Neuronal stem cell (in vitro differentiated cells): ENCODE data around the gene DOCK4.

Experiments
- DNase-seq: peaks from one replicate; pipeline ENCODE4 v3.0.0-alpha.2; 2013; ENCODE audit warnings: low spot score
- H2AFZ ChIP-seq: one replicate; pipeline ENCODE4 v1.6.1; 2013; ENCODE audit warnings: mild to moderate bottlenecking, low read length, inconsistent platforms
- H2AK5ac ChIP-seq: 2 replicates; pipeline ENCODE4 v1.6.1; 2013; ENCODE audit warnings: low read depth, mild to moderate bottlenecking, inconsistent platforms, low read length, moderate library complexity, mixed read lengths
- H2BK120ac ChIP-seq: 2 replicates; pipeline ENCODE4 v1.6.1; 2013; ENCODE audit warnings: low read depth, mild to moderate bottlenecking, inconsistent platforms, low read length, moderate library complexity, mixed read lengths
- H2BK12ac ChIP-seq: one replicate; pipeline ENCODE4 v1.6.1; 2013; ENCODE audit warnings: low read length, inconsistent platforms
- H2BK15ac ChIP-seq: 2 replicates; pipeline ENCODE4 v1.6.1; 2013; ENCODE audit warnings: mild to moderate bottlenecking, low read length, inconsistent platforms, mixed read lengths
- H2BK5ac ChIP-seq: one replicate; pipeline ENCODE4 v1.6.1; 2013; ENCODE audit warnings: inconsistent platforms, mild to moderate bottlenecking, low read length, moderate library complexity
- H3K14ac ChIP-seq: one replicate; pipeline ENCODE4 v1.6.1; 2013; ENCODE audit warnings: low read length, inconsistent platforms
- H3K18ac ChIP-seq: 2 replicates; pipeline ENCODE4 v1.6.1; 2013; ENCODE audit warnings: low read length, inconsistent platforms
- H3K23ac ChIP-seq: 2 replicates; pipeline ENCODE4 v1.6.1; 2013; ENCODE audit warnings: low read depth, mild to moderate bottlenecking, mixed read lengths, low read length, inconsistent platforms; ENCODE audit not compliant: poor library complexity
- H3K27ac ChIP-seq: replicated peaks from 3 replicates; pipeline ENCODE4 v1.5.1; 2013; ENCODE audit warnings: low read length, inconsistent platforms
- H3K27me3 ChIP-seq, 3 experiments: 2 replicates each; pipeline ENCODE4 v1.6.1; 2013; ENCODE audit warnings: low read length in 3 of 3, mild to moderate bottlenecking in 2 of 3, inconsistent platforms in 1 of 3, low read depth in 1 of 3, mixed read lengths in 1 of 3, moderate library complexity in 1 of 3; ENCODE audit not compliant: control insufficient read depth in 3 of 3, insufficient read depth in 3 of 3
- H3K36me3 ChIP-seq, 2 donors: replicated peaks in 1 of 2; 2 replicates each; pipeline ENCODE4 v1.6.1; 2013; ENCODE audit warnings: low read length in 2 of 2; ENCODE audit not compliant: control insufficient read depth in 2 of 2, insufficient read depth in 2 of 2
- H3K4ac ChIP-seq: 2 replicates; pipeline ENCODE4 v1.6.1; 2013; ENCODE audit warnings: inconsistent platforms, mild to moderate bottlenecking, low read length, moderate library complexity
- H3K4me1 ChIP-seq, 2 donors: 1 replicate in 1 of 2; 2 replicates in 1 of 2; pipeline ENCODE4 v1.6.1; 2013; ENCODE audit warnings: low read length in 2 of 2, low read depth in 1 of 2; ENCODE audit not compliant: control insufficient read depth in 2 of 2, insufficient read depth in 1 of 2
- H3K4me2 ChIP-seq: one replicate; pipeline ENCODE4 v1.6.1; 2013; ENCODE audit warnings: mild to moderate bottlenecking, low read length, inconsistent platforms; ENCODE audit not compliant: insufficient read depth, poor library complexity, severe bottlenecking
- H3K4me3 ChIP-seq, 2 donors: 2 replicates each; pipeline ENCODE4 v1.5.1; 2013; ENCODE audit warnings: low read length in 2 of 2, mild to moderate bottlenecking in 2 of 2, inconsistent platforms in 1 of 2, moderate library complexity in 1 of 2
- H3K79me1 ChIP-seq: one replicate; pipeline ENCODE4 v1.6.1; 2013; ENCODE audit warnings: low read depth, mild to moderate bottlenecking, inconsistent platforms, low read length, moderate library complexity
- H3K9ac ChIP-seq: one replicate; pipeline ENCODE4 v1.6.1; 2013; ENCODE audit warnings: mild to moderate bottlenecking, low read depth, low read length, inconsistent platforms; ENCODE audit not compliant: poor library complexity
- H3K9me3 ChIP-seq, 2 donors: replicated peaks in 1 of 2; 2 replicates each; pipeline versions ENCODE3 to v1.6.1; 2013; ENCODE audit warnings: low read length in 2 of 2, mild to moderate bottlenecking in 2 of 2, inconsistent platforms in 1 of 2, low read depth in 1 of 2, mixed read lengths in 1 of 2, moderate library complexity in 1 of 2; ENCODE audit not compliant: control insufficient read depth in 2 of 2, insufficient read depth in 1 of 2
- H4K8ac ChIP-seq: one replicate; pipeline ENCODE4 v1.6.1; 2013; ENCODE audit warnings: low read depth, mild to moderate bottlenecking, inconsistent platforms, low read length, moderate library complexity
- H4K91ac ChIP-seq: one replicate; pipeline ENCODE4 v1.6.1; 2013; ENCODE audit warnings: low read length, low read depth, mild to moderate bottlenecking, inconsistent platforms; ENCODE audit not compliant: poor library complexity
- WGBS, 2 donors: extraction: QIAGEN DNeasy Blood & Tissue Kit; methylation state at CpG; one replicate each; pipeline ENCODE4 v1.1.7; 2013; ENCODE audit warnings: missing lambda C conversion rate in 2 of 2, mixed read lengths in 1 of 2; ENCODE audit not compliant: insufficient read length in 2 of 2, insufficient replicate concordance in 1 of 2; ENCODE audit errors: extremely low coverage in 2 of 2; 5-methylcytosine and 5-hydroxymethylcytosine counted together

Gene DOCK4

DNA sequence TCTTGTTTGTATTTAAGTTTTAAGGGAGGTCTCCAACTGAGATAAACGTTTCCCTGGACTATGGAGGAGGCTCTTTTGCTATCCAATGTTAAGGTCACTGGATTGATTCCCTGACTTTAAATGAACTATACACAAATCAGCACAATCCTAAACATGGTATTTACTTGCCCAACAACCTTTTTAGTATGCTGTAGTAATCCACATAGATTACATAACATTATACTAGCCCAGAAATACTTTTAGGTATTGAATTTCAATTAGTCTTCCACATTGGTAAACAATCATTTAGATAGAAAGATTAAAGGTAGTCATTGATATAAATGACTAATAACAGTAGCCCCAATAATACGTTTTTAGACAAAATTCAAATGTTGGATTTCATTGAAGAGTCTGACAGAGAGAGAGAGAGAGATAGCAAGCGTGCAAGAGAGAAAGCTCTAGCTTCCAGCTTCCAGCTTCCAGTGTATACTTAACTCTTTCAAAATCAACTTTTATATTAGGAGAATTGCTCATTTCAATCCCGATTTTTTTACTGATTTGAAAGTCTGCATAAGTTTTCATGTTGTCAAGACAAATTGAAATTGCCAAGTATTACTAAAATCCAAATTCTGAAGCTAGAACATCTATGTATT lies 155.8 kb downstream of the DOCK4 start:
- Histone ChIP-seq H3K4ac (no peak overlapping the region), H3K9me3 (peaks cover 3 to 10% of the 10 kb centered on the region in 2 donors), H4K8ac (no peak overlapping the region), H3K27me3 (no peaks in the 10 kb centered on the region), H2BK15ac (no peak overlapping the region), H3K9ac (no peak overlapping the region), H3K23ac (no peak overlapping the region), H3K27ac (no peak overlapping the region), H2BK120ac (no peak overlapping the region), H4K91ac (no peak overlapping the region), H2AK5ac (no peak overlapping the region), H3K14ac (no peak overlapping the region), H3K36me3 (no peaks in the 10 kb centered on the region), H3K4me1 (no peaks in the 10 kb centered on the region), H3K79me1 (no peaks in the 10 kb centered on the region), H2BK12ac (no peak overlapping the region), H3K18ac (no peak overlapping the region), H3K4me3 (no peak overlapping the region), H2BK5ac (no peak overlapping the region), H3K4me2 (no peak overlapping the region), H2AFZ (no peak overlapping the region)
- DNase-seq = no peak
- WGBS, 2 donors = no CpG with 5 or more reads among the region's 4 CpGs

DNA sequence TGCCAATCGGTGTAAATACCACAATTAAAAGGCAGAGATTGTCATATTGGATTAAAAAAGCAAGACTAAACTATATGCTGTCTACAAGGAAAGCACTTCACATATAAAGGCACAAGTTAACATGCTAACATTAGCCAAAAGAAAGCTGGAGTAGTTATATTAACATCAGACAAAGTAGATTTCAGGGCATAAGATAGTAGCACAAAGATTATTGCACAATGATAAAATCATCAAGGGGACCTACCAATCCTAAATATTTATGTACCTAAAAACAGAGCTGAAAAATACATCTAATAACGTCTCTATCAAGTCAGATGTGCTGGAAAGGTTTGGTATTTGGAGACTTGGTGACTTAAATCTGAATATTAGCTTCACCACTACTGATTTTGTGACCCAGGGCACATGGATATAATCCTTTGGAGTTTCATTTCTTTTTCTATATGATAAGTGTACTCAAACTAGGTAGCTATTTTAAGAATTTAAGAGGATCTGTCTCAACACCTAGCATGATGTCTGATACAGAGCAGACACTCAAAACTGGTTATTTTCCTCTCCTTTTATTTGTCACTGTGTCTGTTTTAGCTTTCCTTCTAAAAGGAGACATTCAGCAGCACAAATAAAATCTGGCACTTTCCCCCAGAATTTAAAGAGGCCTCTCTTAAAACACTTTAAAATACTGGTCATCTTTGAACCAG lies 156.5 kb downstream of the DOCK4 start:
- Histone ChIP-seq H3K4me1 (no peaks in the 10 kb centered on the region), H2BK15ac (no peak overlapping the region)
- WGBS, 2 donors = no CpG with 5 or more reads among the region's 2 CpGs

DNA sequence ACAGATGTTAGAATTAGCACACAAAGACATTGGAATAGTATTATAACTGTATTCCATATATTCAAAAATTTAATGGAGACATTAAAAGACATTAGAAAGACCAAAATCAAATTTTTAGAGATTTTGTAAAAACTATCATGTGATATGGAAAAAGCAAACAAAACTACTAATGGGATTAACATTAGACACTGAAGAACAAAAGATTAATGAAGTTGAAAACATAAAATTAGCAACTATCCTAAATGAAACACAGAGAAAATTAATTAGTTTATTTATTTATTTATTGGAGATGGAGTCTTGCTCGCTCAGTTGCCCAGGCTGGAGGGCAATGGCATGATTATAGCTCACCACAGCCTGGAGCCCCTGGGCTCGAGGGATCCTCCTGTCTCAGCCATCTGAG lies 158.8 kb downstream of the DOCK4 start:
- Histone ChIP-seq H3K14ac (no peak overlapping the region), H4K8ac (no peak overlapping the region), H3K23ac (no peak overlapping the region), H3K4ac (no peak overlapping the region), H3K4me1 (no peaks in the 10 kb centered on the region), H3K4me3 (no peak overlapping the region), H2AFZ (no peak overlapping the region), H3K36me3 (no peaks in the 10 kb centered on the region), H2BK5ac (no peak overlapping the region), H3K27ac (no peak overlapping the region), H3K9ac (no peak overlapping the region), H2BK120ac (no peak overlapping the region), H3K9me3 (peaks cover 3 to 10% of the 10 kb centered on the region in 2 donors), H3K27me3 (no peaks in the 10 kb centered on the region), H3K18ac (no peak overlapping the region), H4K91ac (no peak overlapping the region), H3K4me2 (no peak overlapping the region), H2BK15ac (no peak overlapping the region), H3K79me1 (no peaks in the 10 kb centered on the region), H2BK12ac (no peak overlapping the region), H2AK5ac (no peak overlapping the region)
- no CpG with 5 or more reads among the region's 2 CpGs for WGBS, 2 donors
- DNase-seq = no peak

More for the DNA sequence above, 156.5 kb downstream of the DOCK4 start:
- no peak overlapping the region for H3K4ac ChIP-seq
- no peak overlapping the region for H2BK120ac ChIP-seq
- H3K14ac ChIP-seq = no peak overlapping the region
- no peak overlapping the region for H2BK5ac ChIP-seq
- H3K36me3 ChIP-seq = no peaks in the 10 kb centered on the region
- no peak overlapping the region for H3K18ac ChIP-seq
- no peak overlapping the region for H2AFZ ChIP-seq
- no peak overlapping the region for H3K4me2 ChIP-seq
- no peak overlapping the region for H2AK5ac ChIP-seq
- H3K4me3 ChIP-seq = no peak overlapping the region
- H4K8ac ChIP-seq = no peak overlapping the region
- no peak for DNase-seq
- H2BK12ac ChIP-seq = no peak overlapping the region
- H3K9ac ChIP-seq = no peak overlapping the region
- no peaks in the 10 kb centered on the region for H3K79me1 ChIP-seq
- no peak overlapping the region for H4K91ac ChIP-seq
- no peak overlapping the region for H3K27ac ChIP-seq
- no peaks in the 10 kb centered on the region for H3K27me3 ChIP-seq
- H3K9me3 ChIP-seq = peaks cover 3 to 10% of the 10 kb centered on the region in 2 donors
- H3K23ac ChIP-seq = no peak overlapping the region

DNA sequence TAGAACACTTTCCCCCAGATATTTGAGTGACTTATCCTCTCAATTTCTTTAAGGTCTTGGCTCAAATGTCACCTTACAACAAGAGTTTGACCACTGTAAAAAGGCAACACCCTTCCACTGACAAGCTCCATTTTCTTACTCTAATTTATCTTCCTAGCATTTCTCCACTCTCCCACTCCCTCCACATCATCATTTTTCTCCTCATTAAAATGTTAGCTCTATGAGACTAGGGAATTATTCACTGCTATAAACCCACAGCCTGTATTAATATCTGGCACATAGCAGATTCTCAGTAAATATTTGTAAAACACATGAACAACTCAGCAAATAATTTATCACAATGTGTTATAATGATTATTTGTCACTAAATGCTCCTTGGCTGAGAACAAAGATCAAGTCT lies 161.0 kb downstream of the DOCK4 start:
- no peak for DNase-seq
- H2BK15ac ChIP-seq = no peak overlapping the region
- no peaks in the 10 kb centered on the region for H3K79me1 ChIP-seq
- no peak overlapping the region for H2AFZ ChIP-seq
- no peak overlapping the region for H3K4me3 ChIP-seq
- no peak overlapping the region for H4K8ac ChIP-seq
- H3K4me2 ChIP-seq = no peak overlapping the region
- H3K27ac ChIP-seq = no peak overlapping the region
- no peaks in the 10 kb centered on the region for H3K36me3 ChIP-seq
- no peak overlapping the region for H3K14ac ChIP-seq
- H2BK5ac ChIP-seq = no peak overlapping the region
- no peak overlapping the region for H3K18ac ChIP-seq
- H3K23ac ChIP-seq = no peak overlapping the region
- H3K4me1 ChIP-seq = no peaks in the 10 kb centered on the region
- H2BK12ac ChIP-seq = no peak overlapping the region
- H4K91ac ChIP-seq = no peak overlapping the region
- H3K9me3 ChIP-seq = peaks cover 3 to 10% of the 10 kb centered on the region in 2 donors
- H3K27me3 ChIP-seq = no peaks in the 10 kb centered on the region
- H3K4ac ChIP-seq = no peak overlapping the region
- no peak overlapping the region for H2BK120ac ChIP-seq
- no peak overlapping the region for H3K9ac ChIP-seq
- no peak overlapping the region for H2AK5ac ChIP-seq
